ENCODE measurements around the gene CBLB. TPM values are rescaled to one million over a fixed set of nuclear protein-coding genes. Genes with fewer than 3 reads are reported as not detected.

The CBLB gene
- total and polyA plus RNA-seq, 12 donors: 20.4 to 58.9 (median 33.5) TPM

- H3K9me3 ChIP-seq (replicated peaks in 1 of 3): no peaks in the 10 kb centered on the region
Measured at GRCh38 chr3:105869861-105870755, 1.3 kb upstream of the CBLB start.

DNA sequence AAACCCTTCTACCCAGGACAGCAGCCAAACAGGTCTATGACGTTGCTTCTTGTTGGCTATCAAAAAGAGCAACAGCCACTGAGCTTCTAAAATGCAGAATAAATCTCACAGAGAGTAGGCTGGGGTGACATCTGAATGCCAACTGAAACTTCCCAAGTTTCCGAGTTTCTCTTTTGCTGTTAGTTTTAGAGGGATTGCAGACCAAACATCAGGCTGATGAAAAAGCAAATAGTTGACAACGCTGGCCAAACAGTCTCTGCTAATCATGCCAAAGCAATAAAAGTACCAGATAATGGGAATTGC, 670 bp upstream of the CBLB start:
- Histone ChIP-seq H3K27me3 (no peaks in the 10 kb centered on the region), H3K27ac (peak overlapping the region; percentile 32 to 98 (median 96)), H3K9me3 (replicated peaks in 1 of 3) (no peaks in the 10 kb centered on the region), H3K4me1 (replicated peaks in 1 of 2) (peaks cover 25 to 34% of the 10 kb centered on the region in 2 donors), H3K4me3 (peak overlapping the region in 3 of 4 donors; percentile 2 to 92 (median 79)), H3K36me3 (replicated peaks in 1 of 2) (no peaks in the 10 kb centered on the region)
- 1 to 3% (median 2%) methylated on average over 3 of the region's 3 CpGs for WGBS, 4 donors
- TF ChIP-seq CTCF (IDR thresholded peaks at IDR 0.05) (no peak), POLR2A (IDR thresholded peaks at IDR 0.05) (peak in 1 of 2 donors; percentile 83)
- intact Hi-C loops (cut with DNase I): loop anchor here in 1 of 2 donors (5.0 to 10.0 kb wide), 2 partner anchors 135 to 182 kb away; no protein-coding TSS in a partner anchor
- DNase-seq: no peak

More at GRCh38 chr3:105869861-105870755, 1.3 kb upstream of the CBLB start:
- intact Hi-C loops (cut with DNase I): loop anchor here in 1 of 2 donors (5.0 to 10.0 kb wide), 2 partner anchors 135 to 183 kb away; no protein-coding TSS in a partner anchor
- Histone ChIP-seq H3K4me3 (peak overlapping the region in 3 of 4 donors; percentile 2 to 92 (median 79)), H3K4me1 (replicated peaks in 1 of 2) (peaks cover 25 to 28% of the 10 kb centered on the region in 2 donors), H3K27ac (peak overlapping the region; percentile 32 to 98 (median 96)), H3K36me3 (replicated peaks in 1 of 2) (no peaks in the 10 kb centered on the region), H3K27me3 (no peaks in the 10 kb centered on the region)
- no peak for TF ChIP-seq CTCF (IDR thresholded peaks at IDR 0.05)
- TF ChIP-seq POLR2A (IDR thresholded peaks at IDR 0.05): no peak
- no peak for DNase-seq
- 35 to 46% (median 36%) methylated on average over 6 of the region's 6 CpGs for WGBS, 4 donors

- WGBS, 4 donors: 0 to 1% (median 1%) methylated on average over 13 to 28 of the region's 28 CpGs; no CpG with 5 or more reads in 1 of the 4 donors
- H3K27ac ChIP-seq: peak overlapping the region; percentile 80 to 98 (median 96)
- H3K9me3 ChIP-seq (replicated peaks in 1 of 3): no peaks in the 10 kb centered on the region
- H3K4me1 ChIP-seq (replicated peaks in 1 of 2): peaks cover 25 to 45% of the 10 kb centered on the region in 2 donors
- peak; percentile 62 to 80 (median 73) for DNase-seq
- H3K27me3 ChIP-seq: no peaks in the 10 kb centered on the region
- no peaks in the 10 kb centered on the region for H3K36me3 ChIP-seq (replicated peaks in 1 of 2)
- intact Hi-C loops (cut with DNase I): loop anchor here in 1 of 2 donors (5.0 to 10.0 kb wide), 2 partner anchors 136 to 181 kb away; no protein-coding TSS in a partner anchor
- peak overlapping the region; percentile 62 to 92 (median 78) for H3K4me3 ChIP-seq
- no peak for TF ChIP-seq POLR2A (IDR thresholded peaks at IDR 0.05)
- TF ChIP-seq CTCF (IDR thresholded peaks at IDR 0.05): no peak
Measured at GRCh38 chr3:105868431-105868741, 426 bp downstream of the CBLB start.

DNA sequence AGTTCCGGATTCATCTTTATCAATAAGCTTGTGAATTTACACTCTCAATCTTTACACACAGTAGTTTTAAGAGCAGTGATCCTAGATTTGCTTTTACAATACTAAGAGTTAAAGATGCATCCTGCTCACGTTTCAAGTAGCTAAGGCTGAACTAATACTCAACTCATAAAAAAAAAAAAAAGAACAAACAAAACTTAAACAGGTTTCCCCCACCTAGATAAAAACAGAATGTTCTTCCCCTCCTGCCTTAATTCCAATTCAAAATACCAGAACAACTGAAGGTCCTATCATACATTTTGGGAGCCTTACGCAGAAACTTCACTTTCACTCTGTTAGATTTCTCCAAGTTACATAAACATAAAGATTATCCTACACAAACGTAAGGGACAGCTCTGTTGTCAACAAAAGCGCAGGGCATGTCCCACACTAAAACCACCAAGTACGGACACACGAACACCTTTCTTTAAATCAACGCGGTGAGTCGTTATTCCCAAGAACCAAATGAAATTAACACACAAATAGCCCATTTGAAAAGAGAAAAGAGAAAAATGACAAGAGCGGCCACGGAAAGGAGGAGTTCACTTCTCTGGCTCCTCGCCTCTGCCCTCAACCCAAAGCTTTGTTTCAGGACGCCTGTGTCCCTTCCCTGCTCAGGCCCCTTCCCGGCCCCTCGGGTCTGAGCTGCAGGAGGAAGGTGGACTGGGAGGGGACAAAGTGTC, 941 bp downstream of the CBLB start:
- 1 to 2% (median 2%) methylated on average over 14 to 16 of the region's 16 CpGs for WGBS, 4 donors
- peaks cover 25 to 50% of the 10 kb centered on the region in 2 donors for H3K4me1 ChIP-seq (replicated peaks in 1 of 2)
- H3K4me3 ChIP-seq: peak overlapping the region; percentile 62 to 92 (median 78)
- TF ChIP-seq POLR2A (IDR thresholded peaks at IDR 0.05) (no peak), CTCF (IDR thresholded peaks at IDR 0.05) (no peak)
- H3K27me3 ChIP-seq: no peaks in the 10 kb centered on the region
- no peaks in the 10 kb centered on the region for H3K36me3 ChIP-seq (replicated peaks in 1 of 2)
- no peak for DNase-seq
- H3K9me3 ChIP-seq (replicated peaks in 1 of 3): no peaks in the 10 kb centered on the region
- H3K27ac ChIP-seq: peak overlapping the region; percentile 80 to 98 (median 96)
- intact Hi-C loops (cut with DNase I): loop anchor here in 1 of 2 donors (5.0 to 10.0 kb wide), 2 partner anchors 137 to 181 kb away; no protein-coding TSS in a partner anchor

Data from adrenal gland (tissue), 12 donors.